ENCODE measurements around the gene LPCAT3.
A peak's percentile ranks its signal among the peaks of the same experiment; 100 is the strongest.

The LPCAT3 gene

GRCh38 chr12:6996040-6996441 is 22.2 kb downstream of the LPCAT3 start:
- no peak for DNase-seq

GRCh38 chr12:6987956-6988553 is 30.2 kb downstream of the LPCAT3 start:
- no peak for DNase-seq

- DNase-seq, result no peak
These were observed 35.7 kb downstream of the LPCAT3 start for GRCh38 chr12:6982532-6982931.

- no peak for DNase-seq
These were observed 36.9 kb downstream of the LPCAT3 start for GRCh38 chr12:6981152-6982052.

GRCh38 chr12:6980740-6981139 is 37.5 kb downstream of the LPCAT3 start:
- no peak for DNase-seq

- DNase-seq, result no peak
These were observed 38.2 kb downstream of the LPCAT3 start for GRCh38 chr12:6980075-6980474.

GRCh38 chr12:6979453-6979852 is 38.8 kb downstream of the LPCAT3 start:
- no peak for DNase-seq

GRCh38 chr12:6979021-6979420 is 39.3 kb downstream of the LPCAT3 start:
- no peak for DNase-seq

GRCh38 chr12:6978611-6979011 is 39.7 kb downstream of the LPCAT3 start:
- DNase-seq, result no peak

- no peak for DNase-seq
These were observed 40.1 kb downstream of the LPCAT3 start for GRCh38 chr12:6978188-6978587.

- no peak for DNase-seq
These were observed 40.6 kb downstream of the LPCAT3 start for GRCh38 chr12:6977653-6978052.

GRCh38 chr12:6975297-6976032 is 42.8 kb downstream of the LPCAT3 start:
- no peak for DNase-seq

- no peak for DNase-seq
These were observed 44.1 kb downstream of the LPCAT3 start for GRCh38 chr12:6974180-6974579.

GRCh38 chr12:6970096-6970527 is 48.2 kb downstream of the LPCAT3 start:
- DNase-seq, result no peak

- no peak for DNase-seq
These were observed 49.9 kb downstream of the LPCAT3 start for GRCh38 chr12:6968426-6968825.

GRCh38 chr12:6967651-6968100 is 50.6 kb downstream of the LPCAT3 start:
- no peak for DNase-seq

- DNase-seq, result no peak
These were observed 51.9 kb downstream of the LPCAT3 start for GRCh38 chr12:6966351-6966750.

GRCh38 chr12:6965714-6966113 is 52.6 kb downstream of the LPCAT3 start:
- DNase-seq, result no peak

GRCh38 chr12:6965026-6965661 is 53.1 kb downstream of the LPCAT3 start:
- peak; percentile 83 for DNase-seq

GRCh38 chr12:6964605-6965025 is 53.7 kb downstream of the LPCAT3 start:
- DNase-seq, result no peak

- no peak for DNase-seq
These were observed 54.4 kb downstream of the LPCAT3 start for GRCh38 chr12:6963791-6964413.

- no peak for DNase-seq
These were observed 55.1 kb downstream of the LPCAT3 start for GRCh38 chr12:6963016-6963731.
